Measurements from ENCODE around the gene FBXO41.

FBXO41 gene

DNA sequence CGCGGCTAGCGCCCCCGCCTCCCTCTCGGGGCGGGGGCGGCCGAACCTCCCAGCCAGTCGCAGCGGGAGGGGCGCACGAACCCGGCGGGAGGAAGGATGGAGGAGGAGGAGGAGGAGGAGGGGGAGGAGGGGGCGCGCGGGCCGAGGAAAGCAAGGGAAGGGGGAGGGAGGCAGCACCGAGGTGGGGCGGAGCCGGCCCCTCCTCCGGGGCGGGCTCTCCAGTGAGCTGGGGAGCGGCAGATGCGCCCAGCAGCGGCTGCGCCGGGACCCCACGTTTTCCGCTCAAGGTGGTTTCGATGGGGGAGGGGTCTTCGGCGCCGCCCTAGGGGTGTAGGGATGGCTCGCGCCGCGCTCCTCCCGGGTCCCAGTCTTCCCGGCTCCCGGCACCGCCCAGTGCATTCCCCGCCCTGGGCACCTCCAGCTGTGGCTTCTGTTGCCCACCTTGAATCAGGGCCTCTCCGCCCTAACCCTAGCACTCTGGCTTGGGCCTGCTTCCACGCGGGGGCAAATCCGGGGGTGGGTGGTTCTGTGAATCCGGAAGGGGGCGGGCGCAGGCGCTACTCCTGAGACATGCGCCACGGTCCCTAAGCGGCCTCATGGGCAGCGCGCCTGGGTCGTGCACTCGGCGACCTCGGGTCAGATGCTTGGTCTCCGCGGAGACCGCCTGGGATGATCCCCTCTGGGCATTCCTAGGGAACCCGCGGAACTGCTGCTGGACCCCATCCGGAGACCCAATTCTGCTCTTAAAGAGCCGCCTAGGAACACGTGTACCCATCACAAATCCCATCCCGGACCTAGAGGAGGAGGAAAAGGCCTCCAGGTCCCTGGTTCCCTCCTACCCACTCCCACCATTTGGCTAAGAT, at the start of gene FBXO41:
TSS of gene FBXO41 (minus strand) at position 183 of the 863 bp plus-strand sequence. CDS start 14,848 bp downstream, outside the sequence.
- DNase-seq = peak; percentile 34

DNA sequence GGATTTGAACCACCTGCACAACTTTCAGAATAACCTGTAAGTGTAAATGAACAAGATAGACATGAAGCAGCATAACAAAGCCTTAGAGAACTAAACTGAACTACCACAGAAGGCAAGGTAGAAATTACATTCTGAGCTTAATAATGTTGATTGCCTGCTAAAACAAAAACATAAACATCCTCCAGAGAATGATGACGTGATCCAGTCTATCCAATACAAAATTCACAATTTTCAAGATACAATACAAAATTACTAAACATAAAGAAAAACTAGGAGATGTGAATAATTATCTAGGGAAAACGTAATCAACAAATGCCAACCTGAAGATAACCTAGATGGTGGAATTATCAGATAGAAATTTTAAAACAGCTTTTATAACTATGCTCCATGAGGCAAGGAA, 49.8 kb upstream of the FBXO41 start:
- DNase-seq = no peak

- DNase-seq = no peak
These were observed 49.3 kb upstream of the FBXO41 start for GRCh38 chr2:73333564-73333963.

- DNase-seq = no peak
These were observed 39.9 kb upstream of the FBXO41 start for GRCh38 chr2:73324126-73324725.

- DNase-seq = no peak
These were observed 39.3 kb upstream of the FBXO41 start for GRCh38 chr2:73323551-73323950.

DNA sequence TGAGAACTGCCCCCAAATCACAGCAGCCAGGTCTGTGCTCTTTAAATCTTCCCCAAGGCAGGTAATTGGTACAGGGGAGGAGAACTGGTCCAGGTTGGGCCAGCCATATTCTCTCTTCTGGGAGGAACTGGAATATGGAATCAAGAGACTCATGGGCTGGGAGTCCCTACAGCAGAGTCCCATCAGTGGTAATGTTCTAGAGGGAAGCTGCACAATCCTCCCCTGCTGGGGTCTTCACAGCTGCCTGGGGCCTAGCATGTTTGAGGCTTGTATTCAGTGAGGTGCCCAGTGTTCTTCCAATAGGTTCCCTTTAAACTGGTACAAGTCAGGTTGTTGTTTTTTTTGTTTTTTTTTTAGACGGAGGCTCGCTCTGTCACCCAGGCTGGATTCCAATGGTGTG, 30.2 kb upstream of the FBXO41 start:
- no peak for DNase-seq

- peak; percentile 22 for DNase-seq
These were observed 23.4 kb upstream of the FBXO41 start for GRCh38 chr2:73307720-73308119.

DNA sequence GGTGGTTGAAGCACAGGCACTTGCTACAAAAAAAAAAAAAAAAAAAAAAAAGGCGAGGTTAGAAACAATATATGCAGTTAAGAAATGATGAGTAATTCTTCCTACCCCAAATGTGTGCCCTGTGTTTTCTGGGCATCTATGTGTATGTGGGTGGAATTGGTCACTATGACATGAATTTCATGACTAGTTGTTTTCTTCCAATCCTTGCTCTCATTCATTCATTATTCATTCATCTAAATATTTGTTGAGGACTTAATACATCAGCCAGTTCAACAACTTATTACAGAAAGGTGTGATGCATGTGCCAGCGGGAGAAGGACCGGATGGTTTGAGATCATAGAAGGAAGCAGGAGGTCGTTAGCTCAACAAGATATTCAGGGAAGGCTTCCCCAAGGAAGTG, 17.4 kb upstream of the FBXO41 start:
- DNase-seq = no peak

GRCh38 chr2:73300926-73301325, 16.6 kb upstream of the FBXO41 start:
- no peak for DNase-seq

DNA sequence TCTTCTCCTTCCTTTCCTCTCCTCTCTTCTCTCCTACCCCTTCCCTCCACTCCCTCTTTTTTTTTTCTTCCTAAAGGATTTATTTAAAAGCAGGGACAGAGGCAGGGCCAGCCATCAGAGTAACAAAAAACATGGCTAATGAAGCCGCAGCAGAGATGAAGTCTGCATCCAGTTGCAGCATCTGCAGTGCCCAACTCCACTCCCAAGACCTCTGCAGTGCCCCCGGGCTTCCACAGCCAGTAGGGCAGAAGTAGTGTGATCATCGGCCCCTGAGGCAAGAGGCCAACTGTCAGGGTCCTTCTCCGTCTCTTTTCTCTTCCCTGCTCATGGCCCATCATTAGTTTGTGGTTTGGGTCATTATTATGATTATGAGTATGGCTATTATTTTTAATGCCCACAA, 13.3 kb upstream of the FBXO41 start:
- DNase-seq = no peak

GRCh38 chr2:73297151-73297559, 12.9 kb upstream of the FBXO41 start:
- DNase-seq = peak; percentile 26

DNA sequence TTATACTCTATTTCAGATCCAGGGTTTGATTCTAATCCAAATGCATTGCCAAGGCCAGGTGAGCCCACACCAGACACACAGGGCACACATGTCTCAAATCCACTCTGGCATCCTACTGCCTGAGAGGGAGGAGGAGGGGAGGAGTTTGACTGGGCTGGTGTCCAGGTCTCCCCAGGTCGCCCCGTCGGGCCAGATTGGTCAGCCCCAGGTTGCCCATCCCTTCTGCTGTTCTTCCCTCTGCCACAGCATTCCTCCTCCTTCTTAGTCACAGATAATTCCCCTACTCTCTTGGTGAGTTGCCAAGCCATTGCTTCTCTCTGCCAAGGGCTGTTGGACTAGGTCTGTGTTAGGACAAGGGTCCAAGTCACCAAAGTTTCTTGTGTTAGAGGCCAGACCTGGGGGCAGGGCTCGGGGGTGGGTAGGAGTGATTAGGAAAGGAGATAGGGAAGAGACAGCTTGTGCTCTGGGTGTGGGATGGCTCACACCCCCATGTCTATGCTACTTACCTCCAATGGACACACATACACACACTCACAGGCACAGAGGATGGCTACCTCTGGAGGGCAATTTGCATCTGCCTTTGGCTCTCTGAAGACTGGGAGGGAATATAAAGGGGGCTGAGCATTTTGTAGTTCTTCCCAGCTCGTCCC, 11.6 kb upstream of the FBXO41 start:
- no peak for DNase-seq

GRCh38 chr2:73294239-73294638, 10.0 kb upstream of the FBXO41 start:
- DNase-seq = no peak

- DNase-seq = peak; percentile 82
These were observed 9.4 kb upstream of the FBXO41 start, which contains the start of gene EGR4 for GRCh38 chr2:73293534-73294171. TSS of gene EGR4 (minus strand) at chr2:73293548. CDS start at chr2:73293317, 231 bp downstream.

DNA sequence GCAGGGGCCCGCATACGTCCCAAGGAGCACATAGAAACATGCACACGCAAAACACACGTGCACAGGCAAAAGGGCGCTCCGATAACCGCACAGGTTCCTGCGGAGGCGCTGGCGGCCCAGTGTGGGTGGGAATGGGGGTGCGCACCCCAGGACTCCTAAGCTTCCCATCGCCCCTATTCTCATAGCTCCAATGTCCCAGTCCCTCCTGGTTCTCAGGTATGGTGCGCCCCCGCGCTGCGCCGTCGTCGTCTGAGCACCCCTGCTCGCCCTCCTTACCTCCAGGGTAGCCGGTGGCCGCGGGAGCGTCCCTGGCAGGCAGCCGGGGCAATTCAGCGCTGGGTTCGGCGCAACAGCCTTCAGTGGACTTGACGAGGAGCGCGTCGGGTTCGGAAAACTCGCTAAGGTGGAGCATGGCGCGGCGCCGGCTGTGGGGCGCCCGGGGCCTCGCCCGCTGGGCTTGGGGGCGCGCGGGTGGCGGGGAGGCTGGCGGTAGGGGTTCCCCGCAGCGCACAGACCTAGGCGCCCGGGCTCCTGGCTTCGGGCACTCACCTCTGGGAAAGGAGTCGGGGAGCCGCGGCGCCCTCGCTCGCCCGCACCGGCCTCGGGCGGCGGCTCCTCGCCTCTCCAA, 8.7 kb upstream of the FBXO41 start:
- DNase-seq = no peak

DNA sequence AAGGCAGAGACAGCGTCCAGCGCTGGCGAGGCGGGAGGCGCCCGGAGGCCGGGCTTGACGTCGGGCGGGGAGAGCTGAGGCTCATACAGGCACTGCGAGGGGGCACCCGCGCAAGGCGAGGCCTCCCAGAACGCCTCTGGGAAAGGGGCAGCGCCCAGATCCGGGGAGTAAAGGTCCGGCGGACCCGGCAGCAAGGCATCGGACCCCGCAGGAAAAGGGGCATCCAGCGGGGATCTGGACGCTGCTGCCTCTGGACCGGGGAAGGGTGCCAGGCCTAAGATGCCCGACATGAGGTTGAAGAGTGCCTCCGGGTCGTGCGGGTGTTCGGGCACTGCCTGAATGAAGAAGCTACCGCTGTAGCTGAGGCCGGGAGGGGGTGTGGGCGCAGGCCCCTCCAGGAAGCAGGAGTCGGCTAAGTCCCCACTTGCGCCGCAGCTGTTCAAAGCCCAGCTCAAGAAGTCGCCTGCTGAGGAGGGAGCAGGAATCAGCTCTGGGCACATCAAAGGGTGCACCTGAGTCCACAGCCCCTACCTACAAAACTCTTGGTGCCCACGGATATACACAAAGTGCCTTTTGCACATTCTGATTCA, 8.1 kb upstream of the FBXO41 start:
- DNase-seq = no peak

DNA sequence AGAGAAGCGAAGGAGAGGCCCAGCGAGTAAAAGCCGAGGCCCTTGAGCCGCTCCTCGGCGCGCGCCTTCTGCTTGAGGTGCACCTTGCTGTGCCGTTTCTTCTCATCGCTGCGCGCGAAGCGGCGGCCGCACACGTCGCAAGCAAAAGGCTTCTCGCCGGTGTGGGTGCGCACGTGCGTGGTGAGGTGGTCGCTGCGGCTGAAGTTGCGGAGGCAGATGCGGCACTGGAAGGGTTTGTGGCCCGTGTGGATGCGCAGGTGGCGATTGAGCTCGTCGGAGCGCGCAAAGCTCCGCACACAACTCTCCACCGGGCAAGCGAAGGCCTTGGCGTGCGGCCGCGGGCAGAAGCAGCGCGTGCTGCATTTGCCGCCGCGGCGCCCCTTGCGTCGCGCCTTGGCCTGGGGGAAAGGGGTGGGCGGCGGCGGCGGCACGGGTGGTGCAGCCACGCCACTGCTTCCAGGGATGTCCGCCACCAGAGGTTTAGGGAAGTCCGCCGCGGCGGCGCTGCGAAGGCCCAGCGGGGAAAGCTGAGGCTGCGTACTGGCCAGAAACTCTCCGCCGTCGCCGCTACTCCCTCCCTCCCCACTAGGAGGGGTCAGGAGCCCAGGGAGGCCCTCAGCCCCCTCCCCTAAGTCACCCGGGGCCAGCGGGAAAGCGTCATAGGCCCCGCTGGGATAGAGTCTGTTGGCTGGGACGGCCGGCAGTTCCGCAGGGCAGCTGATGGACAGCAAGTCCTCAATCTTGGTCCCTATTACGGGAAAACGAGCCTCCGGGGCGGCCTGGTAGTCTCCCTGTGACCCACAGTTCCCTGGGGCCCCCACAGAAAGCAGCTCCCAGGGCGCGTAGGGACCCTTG, 7.4 kb upstream of the FBXO41 start:
- DNase-seq = peak; percentile 11

GRCh38 chr2:73291093-73291460, 6.8 kb upstream of the FBXO41 start:
- DNase-seq = no peak

DNA sequence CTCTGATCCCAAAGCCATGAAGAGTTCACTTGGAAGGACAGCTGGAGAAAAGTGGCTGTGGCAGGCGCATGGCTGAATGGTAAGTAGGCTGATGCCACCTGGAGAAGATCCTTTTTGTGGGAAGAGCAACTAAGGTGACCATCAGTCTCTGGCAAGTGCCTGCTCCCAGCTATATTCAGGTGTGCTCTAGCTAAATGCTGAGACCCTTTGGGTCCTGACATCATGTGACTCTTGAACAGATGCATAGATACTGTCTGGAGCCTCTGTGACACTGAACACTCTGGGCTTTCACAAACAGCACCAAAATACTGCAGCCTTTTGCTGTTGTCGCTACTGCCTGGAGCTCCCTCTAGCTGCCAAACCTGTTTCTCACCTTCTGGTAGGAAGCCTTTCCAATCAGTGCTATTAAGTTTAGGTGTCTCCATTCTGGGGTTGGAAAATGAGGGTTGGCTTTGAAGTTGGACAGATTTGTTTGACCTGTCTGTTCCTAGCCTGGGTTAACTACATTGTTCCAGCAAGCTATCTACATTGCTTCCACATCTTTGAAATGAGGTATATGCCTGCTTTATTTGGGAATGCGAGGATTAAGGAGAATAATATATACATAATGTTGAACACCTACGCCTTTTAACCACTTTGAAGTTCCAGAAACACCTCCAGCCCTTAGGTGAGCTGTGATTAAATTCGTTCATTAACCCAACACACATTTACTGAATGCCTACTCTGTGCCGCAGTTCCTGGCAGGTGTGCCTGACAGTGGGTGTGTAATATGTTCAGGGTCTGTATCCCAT, 6.0 kb upstream of the FBXO41 start:
- peak; percentile 46 for DNase-seq

DNA sequence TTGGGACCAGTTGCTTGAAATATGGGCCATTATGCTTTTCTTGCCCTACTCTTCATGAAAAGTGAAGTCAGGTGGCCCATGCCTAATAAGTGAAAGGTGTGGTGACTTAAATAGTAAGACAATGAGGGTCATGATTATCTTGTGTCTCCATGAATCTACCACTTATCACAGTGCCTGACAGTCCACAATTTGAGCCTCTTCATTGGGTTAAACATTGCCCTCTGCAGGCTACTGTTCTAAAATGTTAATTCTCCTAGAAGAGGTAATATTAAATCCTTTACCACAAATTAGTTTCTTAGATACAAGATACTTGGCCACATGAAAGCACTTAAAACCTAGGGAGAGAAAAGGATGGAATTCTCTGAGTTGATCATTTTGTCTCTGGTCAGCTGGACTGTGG, 5.0 kb upstream of the FBXO41 start:
- no peak for DNase-seq

All from NCI-H1105 (cell line).